KOPT-K1 (cell line): Measurements from ENCODE around the gene LEMD2.

ENCODE experiments used
- H3K27ac ChIP-seq: fragments of 200-600 bp; sonication (generic); 2 replicates; pipeline ENCODE4 v1.5.1; 2016; ENCODE audit warnings: antibody characterized with exemption, mild to moderate bottlenecking, low read depth, low read length; ENCODE audit not compliant: poor library complexity, severe bottlenecking
- H3K36me3 ChIP-seq: fragments of 200-600 bp; sonication (generic); 2 replicates; pipeline ENCODE4 v1.5.1; 2017; ENCODE audit warnings: antibody characterized with exemption, mild to moderate bottlenecking, low read length, moderate library complexity; ENCODE audit not compliant: insufficient read depth
- H3K9me3 ChIP-seq: fragments of 200-600 bp; sonication (generic); 2 replicates; pipeline ENCODE4 v1.5.1; 2017; ENCODE audit warnings: antibody characterized with exemption, low read length, mild to moderate bottlenecking; ENCODE audit not compliant: insufficient read depth, poor library complexity, severe bottlenecking

LEMD2 gene

GRCh38 chr6:33790379-33790778 is 1.4 kb upstream of the LEMD2 start:
- Histone ChIP-seq H3K27ac (no peak overlapping the region), H3K36me3 (peaks cover 22% of the 10 kb centered on the region), H3K9me3 (no peaks in the 10 kb centered on the region)

- H3K9me3 ChIP-seq: no peaks in the 10 kb centered on the region
- H3K27ac ChIP-seq: peak overlapping the region; percentile 87
- H3K36me3 ChIP-seq: peaks cover 30% of the 10 kb centered on the region
Measured at GRCh38 chr6:33789550-33789895, 593 bp upstream of the LEMD2 start.

GRCh38 chr6:33787954-33788693 is 806 bp downstream of the LEMD2 start:
- peak overlapping the region; percentile 87 for H3K27ac ChIP-seq
- H3K36me3 ChIP-seq: peaks cover 44% of the 10 kb centered on the region
- no peaks in the 10 kb centered on the region for H3K9me3 ChIP-seq

GRCh38 chr6:33787346-33787953 is 1.5 kb downstream of the LEMD2 start:
- Histone ChIP-seq H3K36me3 (peaks cover 50% of the 10 kb centered on the region), H3K27ac (peak overlapping the region; percentile 87), H3K9me3 (no peaks in the 10 kb centered on the region)

- Histone ChIP-seq H3K9me3 (no peaks in the 10 kb centered on the region), H3K27ac (no peak overlapping the region), H3K36me3 (peaks cover 58% of the 10 kb centered on the region)
Measured at GRCh38 chr6:33786736-33787135, 2.2 kb downstream of the LEMD2 start.

- peaks cover 67% of the 10 kb centered on the region for H3K36me3 ChIP-seq
- no peak overlapping the region for H3K27ac ChIP-seq
- no peaks in the 10 kb centered on the region for H3K9me3 ChIP-seq
Measured at GRCh38 chr6:33785778-33786177, 3.2 kb downstream of the LEMD2 start.

GRCh38 chr6:33784787-33785186 is 4.1 kb downstream of the LEMD2 start:
- Histone ChIP-seq H3K9me3 (no peaks in the 10 kb centered on the region), H3K36me3 (peaks cover 77% of the 10 kb centered on the region), H3K27ac (no peak overlapping the region)

- no peaks in the 10 kb centered on the region for H3K9me3 ChIP-seq
- H3K36me3 ChIP-seq: peaks cover 85% of the 10 kb centered on the region
- H3K27ac ChIP-seq: no peak overlapping the region
Measured at GRCh38 chr6:33783781-33784520, 5.0 kb downstream of the LEMD2 start.

GRCh38 chr6:33782561-33782960 is 6.4 kb downstream of the LEMD2 start:
- H3K36me3 ChIP-seq: peaks cover 99% of the 10 kb centered on the region
- H3K9me3 ChIP-seq: no peaks in the 10 kb centered on the region
- no peak overlapping the region for H3K27ac ChIP-seq

GRCh38 chr6:33781131-33781975 is 7.6 kb downstream of the LEMD2 start:
- peaks cover 99% of the 10 kb centered on the region for H3K36me3 ChIP-seq
- H3K27ac ChIP-seq: no peak overlapping the region
- H3K9me3 ChIP-seq: no peaks in the 10 kb centered on the region

- Histone ChIP-seq H3K9me3 (no peaks in the 10 kb centered on the region), H3K36me3 (peaks cover 99% of the 10 kb centered on the region), H3K27ac (no peak overlapping the region)
Measured at GRCh38 chr6:33779895-33780294, 9.0 kb downstream of the LEMD2 start.

- no peak overlapping the region for H3K27ac ChIP-seq
- peaks cover 100% of the 10 kb centered on the region for H3K36me3 ChIP-seq
- H3K9me3 ChIP-seq: no peaks in the 10 kb centered on the region
Measured at GRCh38 chr6:33779290-33779689, 9.6 kb downstream of the LEMD2 start.

- H3K36me3 ChIP-seq: peaks cover 99% of the 10 kb centered on the region
- no peaks in the 10 kb centered on the region for H3K9me3 ChIP-seq
- H3K27ac ChIP-seq: no peak overlapping the region
Measured at GRCh38 chr6:33778444-33779121, 10.3 kb downstream of the LEMD2 start.
